NCI-H69 (cell line): ENCODE measurements around the gene PSMD8.
"Not testable (repeated sequence)": the region's sequence is repeated elsewhere in the genome, so short reads cannot be mapped to it uniquely, and the experiment has no call there.

Source experiments
- DNase-seq: peaks from one replicate; lab custom pipeline; 2025; lab: John Stamatoyannopoulos, UW

PSMD8 gene

GRCh38 chr19:38387550-38388348 is 13.4 kb downstream of the PSMD8 start, which contains the start of gene GGN:
Gene GGN (minus strand): TSS chr19:38388034. CDS start chr19:38387261, 773 bp downstream.
- peak; percentile 94 for DNase-seq

- DNase-seq: peak; percentile 88
Measured at GRCh38 chr19:38388349-38389100, 14.2 kb downstream of the PSMD8 start, which contains the start of gene SPRED3. Gene SPRED3 (plus strand): TSS chr19:38388697. CDS start chr19:38390303, 1,606 bp downstream.

DNA sequence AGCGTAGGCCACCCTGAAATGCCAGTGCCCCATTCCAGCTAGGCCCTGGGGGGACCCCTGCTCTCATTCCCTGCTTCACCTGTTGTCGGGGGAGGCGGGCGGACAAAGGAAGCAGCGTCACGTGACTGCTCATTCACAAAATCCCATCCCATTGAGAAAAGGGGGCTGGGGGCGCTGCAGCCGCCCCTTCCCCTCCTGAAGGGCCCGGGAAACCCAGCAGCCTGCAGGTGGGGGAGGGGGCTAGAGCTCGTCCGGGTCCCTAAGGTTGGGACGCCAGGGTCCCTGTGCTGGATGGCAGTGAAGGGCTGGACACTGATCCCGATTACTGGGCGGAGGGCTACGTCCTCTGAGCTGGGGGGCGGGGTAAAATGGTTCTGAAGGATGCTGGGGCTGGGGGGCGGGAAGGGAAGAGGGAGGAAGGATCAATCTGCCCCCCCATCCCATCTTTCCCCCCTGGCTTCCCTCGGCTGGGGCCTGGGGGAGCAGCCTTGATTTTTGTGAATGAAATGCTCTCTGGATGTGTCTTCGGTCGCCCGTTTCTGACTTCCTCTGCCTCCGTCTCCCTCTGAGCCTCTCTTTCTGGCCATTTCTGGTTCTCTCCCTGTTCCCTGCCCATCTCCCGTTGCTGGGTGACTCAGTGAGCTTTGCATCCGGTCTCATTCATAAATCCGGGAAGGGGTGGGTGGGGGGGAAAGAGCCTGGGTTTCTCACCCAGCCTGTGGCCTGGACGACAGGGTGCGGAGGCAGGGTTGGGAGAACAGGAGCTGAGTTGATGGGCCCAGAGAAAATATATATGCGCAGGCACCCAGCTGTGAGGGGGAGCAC is 14.9 kb downstream of the PSMD8 start:
- peak; percentile 65 for DNase-seq

DNA sequence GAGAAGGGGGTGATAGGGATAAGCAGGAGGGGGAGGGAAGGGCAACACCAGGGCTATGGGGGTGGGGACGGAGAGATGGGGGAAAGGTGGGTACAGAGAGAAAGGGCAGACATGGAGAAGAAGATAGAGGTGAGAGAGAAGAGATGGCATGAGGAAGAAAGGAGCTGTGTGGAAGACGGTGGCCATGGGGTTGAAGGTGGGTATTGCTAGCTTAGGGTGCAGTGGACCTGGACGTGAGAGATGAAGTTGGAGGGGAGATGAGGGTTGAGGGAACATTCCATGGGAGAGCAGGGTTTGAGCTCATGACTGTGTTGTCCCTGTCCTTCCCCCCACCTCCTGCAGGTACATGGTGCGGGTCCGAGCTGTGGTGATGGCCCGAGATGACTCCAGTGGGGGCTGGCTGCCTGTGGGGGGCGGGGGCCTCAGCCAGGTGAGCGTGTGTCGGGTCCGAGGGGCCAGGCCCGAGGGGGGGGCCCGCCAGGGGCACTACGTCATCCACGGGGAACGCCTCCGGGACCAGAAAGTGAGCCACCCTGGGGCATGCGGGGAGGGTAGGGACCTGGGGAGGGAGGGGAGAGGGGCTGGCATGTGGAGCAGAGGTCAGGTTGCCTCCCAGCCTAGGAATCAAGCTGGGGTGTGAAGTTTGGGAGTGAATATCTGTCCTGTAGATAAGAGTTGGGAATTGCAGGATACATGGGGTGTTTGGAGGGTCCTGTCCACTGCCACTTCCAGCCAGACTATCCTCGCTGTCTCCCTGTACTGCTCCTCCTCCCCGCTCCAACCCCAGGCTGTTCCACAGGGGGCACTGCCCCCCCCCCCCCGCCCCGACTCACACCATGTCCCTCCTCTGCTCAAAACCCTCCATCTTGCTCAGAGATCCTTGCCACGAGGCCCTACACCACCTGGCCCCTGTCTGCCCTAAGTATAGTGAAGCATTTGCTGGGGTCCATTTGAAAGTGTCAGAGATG is 15.9 kb downstream of the PSMD8 start:
- no peak for DNase-seq

DNA sequence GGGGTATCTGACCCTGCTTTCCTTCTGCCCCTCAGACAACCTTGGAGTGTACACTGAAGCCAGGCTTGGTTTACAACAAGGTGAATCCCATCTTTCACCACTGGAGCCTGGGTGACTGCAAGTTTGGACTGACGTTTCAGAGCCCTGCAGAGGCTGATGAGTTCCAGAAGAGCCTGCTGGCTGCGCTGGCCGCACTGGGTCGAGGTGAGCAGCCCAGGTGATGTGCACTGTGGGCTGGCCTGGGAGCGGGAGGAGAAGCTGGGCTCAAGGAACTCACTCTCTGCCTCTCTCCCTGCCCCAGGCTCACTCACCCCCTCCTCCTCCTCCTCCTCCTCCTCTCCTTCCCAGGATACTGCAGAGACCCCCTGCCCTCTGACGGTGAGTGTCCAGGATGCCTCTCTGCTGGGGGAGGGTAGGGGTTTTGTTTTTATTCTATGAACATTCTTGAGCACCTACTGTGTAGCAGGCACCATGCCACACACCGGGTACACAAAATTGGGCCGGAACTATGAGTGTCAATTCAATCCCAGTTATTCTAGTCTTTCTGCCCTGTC is 17.6 kb downstream of the PSMD8 start:
- no peak for DNase-seq

DNA sequence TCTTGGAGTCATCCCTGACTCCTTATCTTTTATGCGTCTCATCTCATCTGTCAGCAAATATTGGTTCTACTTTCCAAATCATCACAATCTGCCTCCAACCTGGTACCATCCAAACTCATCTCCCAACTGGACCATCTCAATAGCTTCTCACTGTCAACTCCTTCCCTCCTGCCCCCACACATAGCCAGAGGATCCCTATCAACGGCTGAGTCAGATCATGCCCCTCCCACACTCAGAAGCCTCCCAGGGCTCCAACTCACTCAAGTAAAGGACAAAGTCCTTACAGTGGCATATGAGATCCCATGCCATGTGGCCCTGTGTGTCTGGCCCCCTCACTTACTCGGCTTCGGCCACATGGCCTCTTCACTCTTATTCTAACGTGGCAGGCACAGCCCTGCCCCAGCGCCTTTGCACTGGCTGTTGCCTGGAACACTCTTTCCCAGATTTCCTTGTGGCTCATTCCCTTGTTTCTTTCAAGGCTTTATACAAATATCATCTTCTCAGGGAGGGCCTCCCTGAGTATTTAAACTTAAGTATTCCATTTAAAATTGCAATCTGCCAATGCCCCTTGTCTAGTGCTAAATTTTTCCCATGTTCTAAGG is 18.4 kb downstream of the PSMD8 start:
- DNase-seq: no peak

GRCh38 chr19:38394488-38394887 is 20.1 kb downstream of the PSMD8 start:
- peak; percentile 89 for DNase-seq

DNA sequence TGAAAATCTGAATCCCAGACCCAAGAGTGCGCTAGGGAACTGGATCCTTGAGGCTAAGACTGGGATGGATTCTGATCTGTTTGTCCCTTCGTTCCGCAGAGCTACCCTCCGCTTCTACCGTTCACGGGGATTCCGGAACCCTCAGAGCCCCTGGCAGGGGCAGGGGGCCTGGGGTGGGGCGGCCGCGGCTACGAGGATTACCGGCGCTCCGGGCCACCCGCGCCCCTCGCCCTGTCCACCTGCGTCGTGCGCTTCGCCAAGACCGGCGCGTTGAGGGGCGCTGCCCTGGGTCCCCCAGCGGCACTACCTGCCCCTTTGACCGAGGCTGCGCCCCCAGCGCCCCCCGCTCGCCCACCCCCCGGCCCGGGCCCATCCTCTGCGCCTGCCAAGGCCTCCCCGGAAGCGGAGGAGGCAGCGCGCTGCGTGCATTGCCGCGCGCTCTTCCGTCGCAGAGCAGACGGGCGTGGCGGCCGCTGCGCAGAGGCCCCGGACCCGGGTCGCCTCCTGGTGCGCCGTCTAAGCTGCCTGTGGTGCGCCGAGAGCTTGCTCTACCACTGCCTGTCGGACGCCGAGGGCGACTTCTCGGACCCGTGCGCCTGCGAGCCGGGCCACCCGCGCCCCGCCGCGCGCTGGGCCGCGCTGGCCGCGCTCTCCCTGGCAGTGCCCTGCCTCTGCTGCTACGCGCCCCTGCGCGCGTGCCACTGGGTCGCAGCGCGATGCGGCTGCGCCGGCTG is 21.2 kb downstream of the PSMD8 start:
- peak; percentile 39 for DNase-seq

- DNase-seq: no peak
Measured at GRCh38 chr19:38399081-38399480, 24.7 kb downstream of the PSMD8 start.

DNA sequence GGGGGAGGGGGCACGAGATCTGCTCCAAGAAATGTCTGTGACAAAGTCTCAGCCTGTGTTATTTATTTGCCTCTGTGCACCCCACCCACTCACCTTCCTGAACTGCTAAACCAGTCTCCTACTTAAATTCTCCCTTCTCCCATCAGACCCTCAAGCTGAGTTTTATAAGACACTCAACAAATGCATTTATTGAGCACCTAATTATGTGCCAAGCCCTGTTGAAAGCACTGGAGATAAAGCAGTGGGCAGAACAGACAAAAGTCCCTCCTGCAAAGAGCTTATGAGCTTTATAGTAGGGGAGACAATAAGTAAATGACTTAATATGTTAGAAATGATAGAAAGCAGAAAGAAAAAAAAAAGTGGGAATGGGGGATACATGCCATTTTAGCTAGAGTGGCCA is 25.2 kb downstream of the PSMD8 start:
- no peak for DNase-seq

DNA sequence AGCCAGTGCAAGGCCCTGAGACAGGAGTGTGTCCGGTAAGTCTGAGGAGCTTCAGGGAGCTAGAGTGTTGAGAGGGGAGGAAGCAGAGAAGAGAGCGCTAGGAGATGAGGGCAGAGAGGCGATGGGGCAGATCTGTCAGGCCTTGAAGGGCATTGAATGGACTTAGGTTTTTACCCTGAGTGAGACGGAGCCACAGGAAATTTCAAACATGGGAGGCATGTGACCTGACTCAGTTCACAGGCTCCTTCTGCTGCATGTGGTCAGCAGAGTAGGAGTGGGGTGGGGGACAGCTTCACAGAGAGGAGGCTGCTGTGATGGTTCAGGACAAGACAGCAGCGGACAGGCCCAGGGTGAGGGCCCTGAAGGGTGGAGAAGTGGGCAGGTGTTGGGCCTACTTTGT is 26.0 kb downstream of the PSMD8 start:
- no peak for DNase-seq

- DNase-seq: no peak
Measured at GRCh38 chr19:38401148-38401547, 26.8 kb downstream of the PSMD8 start.

DNA sequence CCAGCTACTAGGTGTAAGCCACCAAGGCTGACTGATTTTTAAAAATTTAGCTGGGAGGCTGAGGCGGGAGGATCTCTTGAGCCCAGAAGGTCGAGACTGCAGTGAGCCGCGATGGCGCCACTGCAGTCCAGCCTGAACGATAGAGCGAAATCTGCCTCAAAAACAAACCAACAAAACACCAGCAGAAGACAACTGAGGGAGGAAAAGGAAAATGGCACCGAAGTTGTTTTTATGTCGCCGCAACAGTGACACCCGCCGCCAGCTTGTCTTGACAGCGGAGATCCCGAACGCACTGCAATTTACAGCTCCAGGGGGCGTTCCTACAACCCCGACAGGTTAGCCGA is 28.2 kb downstream of the PSMD8 start:
- DNase-seq: no peak

GRCh38 chr19:38402967-38403674 is 28.8 kb downstream of the PSMD8 start, which contains the start of gene FAM98C:
Gene FAM98C (plus strand): TSS chr19:38403093. CDS start chr19:38403154, 61 bp downstream.
- peak; percentile 98 for DNase-seq

DNA sequence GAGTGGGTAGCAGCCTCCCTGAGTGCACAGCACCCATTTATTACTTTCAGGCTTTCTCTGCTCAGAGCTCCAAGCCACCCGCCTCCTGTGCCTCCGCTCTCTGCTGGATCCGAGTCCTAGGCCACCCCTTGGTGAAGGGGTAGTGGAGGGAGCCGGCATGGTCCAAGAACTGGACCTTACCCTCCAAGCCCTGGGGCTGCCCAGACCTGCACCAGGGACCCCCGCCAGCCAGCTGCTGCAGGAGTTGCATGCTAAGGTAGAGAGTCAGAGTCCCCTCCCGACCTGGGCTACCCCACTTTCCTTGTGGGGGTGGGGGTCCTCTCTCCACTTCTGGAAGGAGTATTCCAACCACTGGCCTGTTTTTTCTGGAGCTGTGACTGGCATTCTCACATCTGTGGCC is 30.5 kb downstream of the PSMD8 start:
- DNase-seq: no peak

DNA sequence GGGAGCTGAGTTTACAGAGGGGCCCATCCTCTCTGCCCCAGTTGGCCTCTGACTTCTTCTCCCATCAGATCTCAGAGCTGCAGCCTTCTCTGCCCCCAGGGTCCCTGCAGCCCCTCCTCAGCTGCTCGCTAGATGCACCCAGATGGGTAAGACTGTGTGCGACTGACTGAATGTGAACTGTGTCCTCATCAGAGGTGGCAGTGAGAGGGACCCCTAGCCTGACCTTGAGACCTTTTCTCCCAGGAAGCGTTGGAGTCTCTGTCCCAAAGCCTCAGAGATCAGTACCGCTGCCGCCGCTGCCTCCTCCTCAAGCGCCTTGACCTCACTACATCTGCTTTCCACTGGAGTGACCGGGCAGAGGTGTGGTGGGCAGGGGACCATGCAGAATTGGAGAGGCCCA is 30.9 kb downstream of the PSMD8 start:
- DNase-seq: no peak

DNA sequence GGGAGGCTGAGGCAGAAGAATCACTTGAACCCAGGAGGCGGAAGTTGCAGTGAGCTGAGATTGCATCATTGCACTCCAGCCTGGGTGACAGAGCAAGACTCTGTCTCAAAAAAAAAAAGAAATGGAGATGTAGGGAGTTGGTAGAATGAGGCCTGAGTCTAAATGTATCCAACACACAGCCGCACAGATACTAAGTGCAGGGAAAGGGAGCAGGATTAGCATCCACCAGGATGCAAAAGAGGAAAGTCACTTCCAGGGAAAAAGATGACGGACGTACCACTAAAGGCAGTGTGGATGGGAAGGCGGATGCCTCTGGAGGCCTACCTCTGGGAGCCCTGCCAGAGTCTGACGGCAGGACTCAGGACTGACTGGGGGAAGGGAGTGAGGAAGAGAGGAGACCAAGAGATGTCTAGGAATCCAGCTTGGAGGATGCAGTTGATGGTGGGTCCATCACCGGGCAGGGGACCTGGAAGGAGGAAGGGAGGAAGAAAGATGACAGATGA is 35.3 kb downstream of the PSMD8 start:
- peak; percentile 35 for DNase-seq

GRCh38 chr19:38410407-38410806 is 36.0 kb downstream of the PSMD8 start:
- DNase-seq: not testable (repeated sequence)
